HepG2 (cell line): ENCODE data around the gene SNHG17.

ENCODE experiments used
- CREB1 ChIP-seq, 2 experiments: fragments of 450-650 bp in 1 of 2; IDR thresholded peaks; 2 replicates each; pipeline ENCODE4 v1.6.1; 2016 to 2017; ENCODE audit warnings: control low read depth in 1 of 2, mild to moderate bottlenecking in 1 of 2, missing compliant biosample characterization in 1 of 2, missing genetic modification characterization in 1 of 2
- CTCF ChIP-seq: sonication (generic); formaldehyde crosslinking; IDR thresholded peaks from 2 replicates; pipeline ENCODE4 v1.5.0; 2020; ENCODE audit warnings: mild to moderate bottlenecking, missing genetic modification reagents, moderate library complexity
- HES4 ChIP-seq: sonication (generic); formaldehyde crosslinking; IDR thresholded peaks from 2 replicates; pipeline ENCODE4 v1.9.0; 2021; ENCODE audit warnings: mild to moderate bottlenecking, missing genetic modification reagents, borderline replicate concordance
- HIC2 ChIP-seq: sonication (generic); formaldehyde crosslinking; IDR thresholded peaks from 2 replicates; pipeline ENCODE4 v1.9.0; 2022; ENCODE audit warnings: low read depth, missing genetic modification reagents
- MYPOP ChIP-seq: sonication (generic); formaldehyde crosslinking; IDR thresholded peaks from 2 replicates; pipeline ENCODE4 v1.8.1; 2023; ENCODE audit warnings: mild to moderate bottlenecking, moderate library complexity, missing genetic modification reagents
- MZF1 ChIP-seq: sonication (generic); formaldehyde crosslinking; IDR thresholded peaks from 2 replicates; pipeline ENCODE4 v1.8.1; 2023; ENCODE audit warnings: mild to moderate bottlenecking, missing genetic modification reagents, borderline replicate concordance
- POLR2A ChIP-seq, 2 experiments: IDR thresholded peaks; 2 replicates each; pipeline ENCODE4 v1.6.1; 2011; ENCODE audit warnings: low read depth in 2 of 2, low read length in 2 of 2, mild to moderate bottlenecking in 1 of 2, moderate library complexity in 1 of 2; ENCODE audit not compliant: insufficient read depth in 1 of 2
- POLR2AphosphoS5 ChIP-seq: IDR thresholded peaks from 2 replicates; pipeline ENCODE4 v1.6.1; 2012; ENCODE audit warnings: low read depth, low read length
- SRF ChIP-seq: IDR thresholded peaks from 2 replicates; pipeline ENCODE4 v1.6.1; 2011; ENCODE audit warnings: mild to moderate bottlenecking, low read depth, low read length, moderate library complexity
- ZBTB14 ChIP-seq: sonication (generic); formaldehyde crosslinking; IDR thresholded peaks from 2 replicates; pipeline ENCODE4 v1.4.0; 2020; ENCODE audit warnings: missing genetic modification reagents
- ZNF18 ChIP-seq: sonication (generic); formaldehyde crosslinking; IDR thresholded peaks from 2 replicates; pipeline ENCODE4 v1.8.0; 2022; ENCODE audit warnings: mild to moderate bottlenecking, missing genetic modification reagents; ENCODE audit not compliant: insufficient replicate concordance
- ZNF350 ChIP-seq: sonication (generic); formaldehyde crosslinking; IDR thresholded peaks from 2 replicates; pipeline ENCODE4 v1.4.0; 2020; ENCODE audit warnings: mild to moderate bottlenecking, low read depth, missing genetic modification reagents, borderline replicate concordance
- ZNF431 ChIP-seq: sonication (generic); formaldehyde crosslinking; IDR thresholded peaks from 2 replicates; pipeline ENCODE4 v1.9.0; 2022; ENCODE audit warnings: missing genetic modification reagents, low read depth, mild to moderate bottlenecking, borderline replicate concordance

- TF ChIP-seq CTCF (CRISPR knock-in tag) (no peak), HES4 (CRISPR knock-in tag) (no peak), ZBTB14 (CRISPR knock-in tag) (no peak), ZNF350 (CRISPR knock-in tag) (no peak), SRF (no peak), CREB1 (IDR thresholded peaks at IDR 0.05) (no peak), CREB1 (CRISPR knock-in tag; IDR thresholded peaks at IDR 0.05) (no peak), MZF1 (no peak), MYPOP (CRISPR knock-in tag) (no peak), HIC2 (CRISPR knock-in tag) (no peak), POLR2AphosphoS5 (no peak), POLR2A (IDR thresholded peaks at IDR 0.05; ENCODE audit: insufficient read depth in 1 of 2, low read depth in 2 of 2, low read length in 2 of 2) (no peak), ZNF431 (CRISPR knock-in tag) (no peak), ZNF18 (no peak)
These were observed 36.1 kb upstream of the SNHG17 start for GRCh38 chr20:38471245-38471644.
